Progenitor cell of endocrine pancreas (in vitro differentiated cells): ENCODE data around the gene ANO6. TPM values are rescaled to one million over a fixed set of nuclear protein-coding genes. Genes with fewer than 3 reads are reported as not detected.

Experiments
- DNase-seq: peaks from one replicate; pipeline ENCODE4 v3.0.0; 2021; ENCODE audit warnings: low spot score; ENCODE audit not compliant: unreplicated experiment
- H3K27ac Mint-ChIP-seq: 2 replicates; pipeline ENCODE4 v1.8.0; 2021; ENCODE audit warnings: mild to moderate bottlenecking, moderate library complexity, mixed read lengths
- H3K27me3 Mint-ChIP-seq: 2 replicates; pipeline ENCODE4 v1.8.0; 2021; ENCODE audit warnings: mixed read lengths
- H3K36me3 Mint-ChIP-seq: 2 replicates; pipeline ENCODE4 v1.8.0; 2022; ENCODE audit warnings: mixed read lengths; ENCODE audit not compliant: insufficient read depth
- H3K4me1 Mint-ChIP-seq: 2 replicates; pipeline ENCODE4 v1.8.0; 2021; ENCODE audit warnings: low read depth, mixed read lengths
- H3K4me3 Mint-ChIP-seq: 2 replicates; pipeline ENCODE4 v1.8.0; 2021; ENCODE audit warnings: low read depth, mild to moderate bottlenecking, moderate library complexity, mixed read lengths
- H3K9me3 Mint-ChIP-seq: 2 replicates; pipeline ENCODE4 v1.8.0; 2021; ENCODE audit warnings: low read depth, mixed read lengths
- CTCF ChIP-seq: fragments of 200-600 bp; sonication (generic); IDR thresholded peaks from one replicate; pipeline ENCODE4 v1.5.0; 2021; ENCODE audit warnings: antibody characterized with exemption, mild to moderate bottlenecking; ENCODE audit not compliant: unreplicated experiment
- total RNA-seq: library from RNA; stranded (reverse); gene quantifications from 2 replicates; pipeline ENCODE4 v1.2.1, GENCODE V29; 2021

ANO6 gene
- total RNA-seq, 1 donor from 2014 or later: 39.2 TPM

- no peak overlapping the region for H3K27ac Mint-ChIP-seq
- peaks cover 15% of the 10 kb centered on the region for H3K36me3 Mint-ChIP-seq
- H3K27me3 Mint-ChIP-seq: no peaks in the 10 kb centered on the region
- H3K4me1 Mint-ChIP-seq: peaks cover 36% of the 10 kb centered on the region
- peaks cover 2% of the 10 kb centered on the region for H3K9me3 Mint-ChIP-seq
- TF ChIP-seq CTCF: no peak
- H3K4me3 Mint-ChIP-seq: no peak overlapping the region
- no peak for DNase-seq
Observed at GRCh38 chr12:45339035-45339434, 123.1 kb downstream of the ANO6 start.

GRCh38 chr12:45342171-45342570 lies 126.3 kb downstream of the ANO6 start:
- Mint-ChIP-seq H3K4me1 (peaks cover 36% of the 10 kb centered on the region), H3K9me3 (no peaks in the 10 kb centered on the region), H3K36me3 (peaks cover 12% of the 10 kb centered on the region), H3K4me3 (no peak overlapping the region), H3K27ac (no peak overlapping the region), H3K27me3 (no peaks in the 10 kb centered on the region)
- no peak for DNase-seq
- TF ChIP-seq CTCF: no peak

GRCh38 chr12:45342848-45343247 lies 127.0 kb downstream of the ANO6 start:
- Mint-ChIP-seq H3K36me3 (peaks cover 13% of the 10 kb centered on the region), H3K9me3 (no peaks in the 10 kb centered on the region), H3K27ac (no peak overlapping the region), H3K4me1 (peaks cover 35% of the 10 kb centered on the region), H3K27me3 (no peaks in the 10 kb centered on the region), H3K4me3 (no peak overlapping the region)
- TF ChIP-seq CTCF: no peak
- no peak for DNase-seq

- DNase-seq: no peak
- Mint-ChIP-seq H3K36me3 (peaks cover 15% of the 10 kb centered on the region), H3K27me3 (no peaks in the 10 kb centered on the region), H3K27ac (no peak overlapping the region), H3K4me3 (no peak overlapping the region), H3K4me1 (peaks cover 32% of the 10 kb centered on the region), H3K9me3 (no peaks in the 10 kb centered on the region)
- TF ChIP-seq CTCF: no peak
Observed at GRCh38 chr12:45343269-45344051, 127.6 kb downstream of the ANO6 start.

GRCh38 chr12:45348311-45348710 lies 132.4 kb downstream of the ANO6 start:
- Mint-ChIP-seq H3K4me3 (no peak overlapping the region), H3K9me3 (no peaks in the 10 kb centered on the region), H3K4me1 (peaks cover 30% of the 10 kb centered on the region), H3K27me3 (no peaks in the 10 kb centered on the region), H3K27ac (peak overlapping the region; percentile 59), H3K36me3 (peaks cover 35% of the 10 kb centered on the region)
- no peak for TF ChIP-seq CTCF
- no peak for DNase-seq
